ENCODE data around the gene CACHD1.

The CACHD1 gene

GRCh38 chr1:64427879-64428278 is 42.0 kb upstream of the CACHD1 start:
- Histone ChIP-seq H2BK15ac (replicated peaks; ENCODE audit: low read depth) (no peak overlapping the region), H3K18ac (ENCODE audit: low read length) (no peak overlapping the region), H3K4me1 (ENCODE audit: control insufficient read depth, low read depth, low read length) (peaks cover 2% of the 10 kb centered on the region), H3K4me3 (ENCODE audit: low read length) (no peak overlapping the region), H2BK5ac (ENCODE audit: low read length) (no peak overlapping the region), H4K8ac (ENCODE audit: low read depth, low read length) (no peak overlapping the region), H2AK5ac (ENCODE audit: low read length) (no peak overlapping the region), H3K79me1 (ENCODE audit: low read length) (no peaks in the 10 kb centered on the region), H2BK120ac (ENCODE audit: low read depth, low read length) (no peak overlapping the region), H3K27ac (ENCODE audit: low read depth, low read length) (no peak overlapping the region), H3K9ac (ENCODE audit: low read length) (no peak overlapping the region), H3K4ac (ENCODE audit: low read depth, low read length) (no peak overlapping the region), H3K56ac (ENCODE audit: low read length) (no peak overlapping the region), H3K4me2 (ENCODE audit: low read length) (no peak overlapping the region), H3K23ac (ENCODE audit: low read length) (no peak overlapping the region), H4K5ac (ENCODE audit: low read length) (no peak overlapping the region), H3K36me3 (ENCODE audit: control insufficient read depth, insufficient read depth, low read length) (no peaks in the 10 kb centered on the region), H3K27me3 (ENCODE audit: insufficient read depth, low read length, poor library complexity) (no peaks in the 10 kb centered on the region), H3K79me2 (ENCODE audit: control insufficient read depth, insufficient read depth, low read length) (no peaks in the 10 kb centered on the region)
- WGBS (ENCODE audit: extremely low coverage, insufficient coverage, low lambda C conversion rate) = no CpG with 5 or more reads among the region's 3 CpGs
- DNase-seq = no peak

GRCh38 chr1:64433308-64433707 is 36.6 kb upstream of the CACHD1 start:
- H3K4me1 ChIP-seq (ENCODE audit: control insufficient read depth, low read depth, low read length) = no peaks in the 10 kb centered on the region
- H2BK15ac ChIP-seq (replicated peaks; ENCODE audit: low read depth) = no peak overlapping the region
- no peak overlapping the region for H3K27ac ChIP-seq (ENCODE audit: low read depth, low read length)
- no peaks in the 10 kb centered on the region for H3K79me1 ChIP-seq (ENCODE audit: low read length)
- H3K4me2 ChIP-seq (ENCODE audit: low read length) = no peak overlapping the region
- no peaks in the 10 kb centered on the region for H3K79me2 ChIP-seq (ENCODE audit: control insufficient read depth, insufficient read depth, low read length)
- no peak overlapping the region for H3K4me3 ChIP-seq (ENCODE audit: low read length)
- H2AK5ac ChIP-seq (ENCODE audit: low read length) = no peak overlapping the region
- H3K36me3 ChIP-seq (ENCODE audit: control insufficient read depth, insufficient read depth, low read length) = no peaks in the 10 kb centered on the region
- no peak overlapping the region for H3K4ac ChIP-seq (ENCODE audit: low read depth, low read length)
- H3K56ac ChIP-seq (ENCODE audit: low read length) = no peak overlapping the region
- no peak overlapping the region for H3K23ac ChIP-seq (ENCODE audit: low read length)
- no peak overlapping the region for H4K5ac ChIP-seq (ENCODE audit: low read length)
- H2BK120ac ChIP-seq (ENCODE audit: low read depth, low read length) = no peak overlapping the region
- no peaks in the 10 kb centered on the region for H3K27me3 ChIP-seq (ENCODE audit: insufficient read depth, low read length, poor library complexity)
- no peak overlapping the region for H4K8ac ChIP-seq (ENCODE audit: low read depth, low read length)
- H3K18ac ChIP-seq (ENCODE audit: low read length) = no peak overlapping the region
- H3K9ac ChIP-seq (ENCODE audit: low read length) = no peak overlapping the region
- DNase-seq = no peak
- no CpG with 5 or more reads among the region's 5 CpGs for WGBS (ENCODE audit: extremely low coverage, insufficient coverage, low lambda C conversion rate)
- H2BK5ac ChIP-seq (ENCODE audit: low read length) = no peak overlapping the region

GRCh38 chr1:64433747-64434146 is 36.2 kb upstream of the CACHD1 start:
- H3K79me2 ChIP-seq (ENCODE audit: control insufficient read depth, insufficient read depth, low read length) = no peaks in the 10 kb centered on the region
- no peak overlapping the region for H3K27ac ChIP-seq (ENCODE audit: low read depth, low read length)
- no peak overlapping the region for H2BK120ac ChIP-seq (ENCODE audit: low read depth, low read length)
- no peak overlapping the region for H3K4ac ChIP-seq (ENCODE audit: low read depth, low read length)
- H3K23ac ChIP-seq (ENCODE audit: low read length) = no peak overlapping the region
- no peak overlapping the region for H4K8ac ChIP-seq (ENCODE audit: low read depth, low read length)
- no peak overlapping the region for H2BK15ac ChIP-seq (replicated peaks; ENCODE audit: low read depth)
- no peaks in the 10 kb centered on the region for H3K27me3 ChIP-seq (ENCODE audit: insufficient read depth, low read length, poor library complexity)
- H3K4me2 ChIP-seq (ENCODE audit: low read length) = no peak overlapping the region
- H4K5ac ChIP-seq (ENCODE audit: low read length) = no peak overlapping the region
- WGBS (ENCODE audit: extremely low coverage, insufficient coverage, low lambda C conversion rate) = no CpG with 5 or more reads among the region's 3 CpGs
- no peak overlapping the region for H2BK5ac ChIP-seq (ENCODE audit: low read length)
- no peaks in the 10 kb centered on the region for H3K36me3 ChIP-seq (ENCODE audit: control insufficient read depth, insufficient read depth, low read length)
- H3K56ac ChIP-seq (ENCODE audit: low read length) = no peak overlapping the region
- no peak for DNase-seq
- H3K79me1 ChIP-seq (ENCODE audit: low read length) = no peaks in the 10 kb centered on the region
- H3K18ac ChIP-seq (ENCODE audit: low read length) = no peak overlapping the region
- no peak overlapping the region for H3K9ac ChIP-seq (ENCODE audit: low read length)
- no peaks in the 10 kb centered on the region for H3K4me1 ChIP-seq (ENCODE audit: control insufficient read depth, low read depth, low read length)
- no peak overlapping the region for H3K4me3 ChIP-seq (ENCODE audit: low read length)
- no peak overlapping the region for H2AK5ac ChIP-seq (ENCODE audit: low read length)

GRCh38 chr1:64435000-64435399 is 34.9 kb upstream of the CACHD1 start:
- Histone ChIP-seq H3K18ac (ENCODE audit: low read length) (no peak overlapping the region), H2AK5ac (ENCODE audit: low read length) (no peak overlapping the region), H3K23ac (ENCODE audit: low read length) (no peak overlapping the region), H3K4me2 (ENCODE audit: low read length) (no peak overlapping the region), H3K27ac (ENCODE audit: low read depth, low read length) (no peak overlapping the region), H3K4ac (ENCODE audit: low read depth, low read length) (no peak overlapping the region), H2BK5ac (ENCODE audit: low read length) (no peak overlapping the region), H2BK120ac (ENCODE audit: low read depth, low read length) (no peak overlapping the region), H3K4me3 (ENCODE audit: low read length) (no peak overlapping the region), H3K56ac (ENCODE audit: low read length) (no peak overlapping the region), H4K5ac (ENCODE audit: low read length) (no peak overlapping the region), H3K27me3 (ENCODE audit: insufficient read depth, low read length, poor library complexity) (no peaks in the 10 kb centered on the region), H3K79me2 (ENCODE audit: control insufficient read depth, insufficient read depth, low read length) (no peaks in the 10 kb centered on the region), H2BK15ac (replicated peaks; ENCODE audit: low read depth) (no peak overlapping the region), H3K79me1 (ENCODE audit: low read length) (no peaks in the 10 kb centered on the region), H3K36me3 (ENCODE audit: control insufficient read depth, insufficient read depth, low read length) (no peaks in the 10 kb centered on the region), H4K8ac (ENCODE audit: low read depth, low read length) (no peak overlapping the region), H3K9ac (ENCODE audit: low read length) (no peak overlapping the region), H3K4me1 (ENCODE audit: control insufficient read depth, low read depth, low read length) (no peaks in the 10 kb centered on the region)
- DNase-seq = no peak
- WGBS (ENCODE audit: extremely low coverage, insufficient coverage, low lambda C conversion rate) = no CpG with 5 or more reads among the region's 6 CpGs

- WGBS (ENCODE audit: extremely low coverage, insufficient coverage, low lambda C conversion rate) = no CpG with 5 or more reads among the region's 2 CpGs
- Histone ChIP-seq H3K23ac (ENCODE audit: low read length) (no peak overlapping the region), H3K56ac (ENCODE audit: low read length) (no peak overlapping the region), H3K79me1 (ENCODE audit: low read length) (no peaks in the 10 kb centered on the region), H3K27me3 (ENCODE audit: insufficient read depth, low read length, poor library complexity) (no peaks in the 10 kb centered on the region), H3K18ac (ENCODE audit: low read length) (no peak overlapping the region), H2AK5ac (ENCODE audit: low read length) (no peak overlapping the region), H4K8ac (ENCODE audit: low read depth, low read length) (no peak overlapping the region), H3K79me2 (ENCODE audit: control insufficient read depth, insufficient read depth, low read length) (no peaks in the 10 kb centered on the region), H3K4me2 (ENCODE audit: low read length) (no peak overlapping the region), H3K4me3 (ENCODE audit: low read length) (no peak overlapping the region), H2BK120ac (ENCODE audit: low read depth, low read length) (no peak overlapping the region), H3K9ac (ENCODE audit: low read length) (no peak overlapping the region), H4K5ac (ENCODE audit: low read length) (no peak overlapping the region), H2BK5ac (ENCODE audit: low read length) (no peak overlapping the region), H3K4ac (ENCODE audit: low read depth, low read length) (no peak overlapping the region), H3K4me1 (ENCODE audit: control insufficient read depth, low read depth, low read length) (no peaks in the 10 kb centered on the region), H3K27ac (ENCODE audit: low read depth, low read length) (no peak overlapping the region), H3K36me3 (ENCODE audit: control insufficient read depth, insufficient read depth, low read length) (no peaks in the 10 kb centered on the region), H2BK15ac (replicated peaks; ENCODE audit: low read depth) (no peak overlapping the region)
- DNase-seq = no peak
These were observed 32.5 kb upstream of the CACHD1 start for GRCh38 chr1:64437453-64437852.

GRCh38 chr1:64440183-64440826 is 29.6 kb upstream of the CACHD1 start:
- no peak overlapping the region for H3K23ac ChIP-seq (ENCODE audit: low read length)
- H3K27ac ChIP-seq (ENCODE audit: low read depth, low read length) = no peak overlapping the region
- no peak overlapping the region for H3K56ac ChIP-seq (ENCODE audit: low read length)
- H2BK120ac ChIP-seq (ENCODE audit: low read depth, low read length) = no peak overlapping the region
- no peak overlapping the region for H3K9ac ChIP-seq (ENCODE audit: low read length)
- no peak overlapping the region for H3K4ac ChIP-seq (ENCODE audit: low read depth, low read length)
- H2BK15ac ChIP-seq (replicated peaks; ENCODE audit: low read depth) = no peak overlapping the region
- H3K4me1 ChIP-seq (ENCODE audit: control insufficient read depth, low read depth, low read length) = no peaks in the 10 kb centered on the region
- H4K8ac ChIP-seq (ENCODE audit: low read depth, low read length) = no peak overlapping the region
- no peak overlapping the region for H4K5ac ChIP-seq (ENCODE audit: low read length)
- no peak overlapping the region for H2BK5ac ChIP-seq (ENCODE audit: low read length)
- no peaks in the 10 kb centered on the region for H3K36me3 ChIP-seq (ENCODE audit: control insufficient read depth, insufficient read depth, low read length)
- no peak for DNase-seq
- no peaks in the 10 kb centered on the region for H3K79me1 ChIP-seq (ENCODE audit: low read length)
- no peaks in the 10 kb centered on the region for H3K27me3 ChIP-seq (ENCODE audit: insufficient read depth, low read length, poor library complexity)
- WGBS (ENCODE audit: extremely low coverage, insufficient coverage, low lambda C conversion rate) = no CpG with 5 or more reads among the region's 7 CpGs
- no peak overlapping the region for H3K4me2 ChIP-seq (ENCODE audit: low read length)
- H2AK5ac ChIP-seq (ENCODE audit: low read length) = no peak overlapping the region
- H3K79me2 ChIP-seq (ENCODE audit: control insufficient read depth, insufficient read depth, low read length) = no peaks in the 10 kb centered on the region
- H3K4me3 ChIP-seq (ENCODE audit: low read length) = no peak overlapping the region
- no peak overlapping the region for H3K18ac ChIP-seq (ENCODE audit: low read length)
